ENCODE results near the gene IZUMO1. TPM values are rescaled to one million over a fixed set of nuclear protein-coding genes. Genes with fewer than 3 reads are reported as not detected.

Gene IZUMO1
- total RNA-seq, 2 donors from 2014 or later: 6.4 TPM; not detected in 1

DNA sequence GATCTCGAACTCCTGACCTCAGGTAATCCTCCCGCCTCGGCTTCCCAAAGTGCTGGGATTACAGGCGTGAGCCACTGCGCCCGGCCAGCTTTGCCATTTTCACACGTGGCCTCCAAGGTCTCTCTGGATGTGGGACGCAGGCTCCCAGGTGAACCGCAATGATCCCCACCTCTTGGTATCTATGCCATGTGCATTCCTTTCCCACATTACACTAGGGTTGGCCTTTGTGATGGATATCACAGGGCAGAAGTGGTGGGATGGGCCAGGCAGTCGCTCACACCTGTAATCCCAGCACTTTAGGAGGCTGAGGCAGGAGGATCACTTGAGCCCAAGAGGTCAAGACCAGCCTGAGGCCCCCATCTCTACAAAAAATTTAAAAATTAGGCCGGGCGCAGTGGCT lies 31.0 kb upstream of the IZUMO1 start:
- H3K4me3 ChIP-seq: no peak overlapping the region
- TF ChIP-seq, protein P1, sequence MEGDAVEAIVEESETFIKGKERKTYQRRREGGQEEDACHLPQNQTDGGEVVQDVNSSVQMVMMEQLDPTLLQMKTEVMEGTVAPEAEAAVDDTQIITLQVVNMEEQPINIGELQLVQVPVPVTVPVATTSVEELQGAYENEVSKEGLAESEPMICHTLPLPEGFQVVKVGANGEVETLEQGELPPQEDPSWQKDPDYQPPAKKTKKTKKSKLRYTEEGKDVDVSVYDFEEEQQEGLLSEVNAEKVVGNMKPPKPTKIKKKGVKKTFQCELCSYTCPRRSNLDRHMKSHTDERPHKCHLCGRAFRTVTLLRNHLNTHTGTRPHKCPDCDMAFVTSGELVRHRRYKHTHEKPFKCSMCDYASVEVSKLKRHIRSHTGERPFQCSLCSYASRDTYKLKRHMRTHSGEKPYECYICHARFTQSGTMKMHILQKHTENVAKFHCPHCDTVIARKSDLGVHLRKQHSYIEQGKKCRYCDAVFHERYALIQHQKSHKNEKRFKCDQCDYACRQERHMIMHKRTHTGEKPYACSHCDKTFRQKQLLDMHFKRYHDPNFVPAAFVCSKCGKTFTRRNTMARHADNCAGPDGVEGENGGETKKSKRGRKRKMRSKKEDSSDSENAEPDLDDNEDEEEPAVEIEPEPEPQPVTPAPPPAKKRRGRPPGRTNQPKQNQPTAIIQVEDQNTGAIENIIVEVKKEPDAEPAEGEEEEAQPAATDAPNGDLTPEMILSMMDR (IDR thresholded peaks at IDR 0.05): no peak
- TF ChIP-seq POLR2AphosphoS5 (IDR thresholded peaks at IDR 0.05) (no peak), POLR2A (IDR thresholded peaks at IDR 0.05) (no peak)
- intact Hi-C loops (cut with DNase I): no loop called here
- H3K27ac ChIP-seq: no peak overlapping the region
- no peaks in the 10 kb centered on the region for H3K27me3 ChIP-seq (replicated peaks; ENCODE audit: insufficient read depth)
- no peaks in the 10 kb centered on the region for H3K36me3 ChIP-seq
- 89% methylated on average over 12 of the region's 12 CpGs for WGBS
- no peaks in the 10 kb centered on the region for H3K4me1 ChIP-seq (replicated peaks)
- DNase-seq (ENCODE audit: low spot score): no peak
- H3K9me3 ChIP-seq: no peaks in the 10 kb centered on the region

DNA sequence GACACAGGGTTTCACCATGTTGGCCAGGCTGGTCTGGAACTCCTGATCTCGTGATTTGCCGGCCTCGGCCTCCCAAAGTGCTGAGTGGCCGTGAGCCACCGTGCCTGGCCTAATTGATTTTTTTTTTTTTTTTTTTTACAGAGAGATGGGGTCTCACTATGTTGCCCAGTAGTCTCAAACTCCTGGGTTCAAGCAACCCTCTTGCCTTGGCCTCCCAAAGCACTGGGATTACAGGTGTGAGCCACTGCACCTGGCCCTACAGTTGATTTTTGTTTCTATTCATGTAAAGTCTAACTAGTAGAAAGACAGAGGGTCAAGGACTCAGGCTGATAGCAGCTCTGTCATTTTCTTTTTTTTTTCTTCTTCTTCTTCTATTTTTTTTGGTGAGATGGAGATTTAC lies 30.4 kb upstream of the IZUMO1 start:
- WGBS: 90% methylated on average over 5 of the region's 5 CpGs
- H3K9me3 ChIP-seq: no peaks in the 10 kb centered on the region
- DNase-seq (ENCODE audit: low spot score): no peak
- no peaks in the 10 kb centered on the region for H3K4me1 ChIP-seq (replicated peaks)
- no peak overlapping the region for H3K4me3 ChIP-seq
- H3K27ac ChIP-seq: peak overlapping the region in 1 of 2 donors; percentile 49
- H3K36me3 ChIP-seq: no peaks in the 10 kb centered on the region
- no peaks in the 10 kb centered on the region for H3K27me3 ChIP-seq (replicated peaks; ENCODE audit: insufficient read depth)
- TF ChIP-seq POLR2A (IDR thresholded peaks at IDR 0.05) (no peak), POLR2AphosphoS5 (IDR thresholded peaks at IDR 0.05) (no peak)
- intact Hi-C loops (cut with DNase I): no loop called here

DNA sequence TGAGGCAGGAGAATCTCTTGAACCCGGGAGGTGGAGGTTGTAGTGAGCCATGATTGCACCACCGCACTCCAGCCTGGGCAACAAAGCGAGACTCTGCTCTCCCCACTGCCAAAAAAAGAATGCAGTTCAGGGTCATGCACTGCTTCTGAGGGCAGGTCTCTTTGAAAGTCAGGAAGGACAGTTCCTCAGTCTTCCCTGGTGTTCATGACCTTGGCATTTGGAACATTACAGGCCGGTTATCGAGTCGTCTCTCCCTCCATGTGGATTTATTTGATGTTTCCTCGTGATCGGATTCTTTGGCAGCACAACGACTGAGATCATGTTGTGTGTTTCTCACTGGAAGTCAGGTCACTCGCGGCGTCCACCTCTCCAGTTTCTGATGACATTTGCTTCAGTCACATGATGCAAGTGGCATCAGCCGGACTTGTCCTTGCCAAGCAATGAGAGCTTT lies 25.8 kb upstream of the IZUMO1 start:
- H3K36me3 ChIP-seq: no peaks in the 10 kb centered on the region
- DNase-seq (ENCODE audit: low spot score): peak; percentile 53
- H3K27ac ChIP-seq: no peak overlapping the region

DNA sequence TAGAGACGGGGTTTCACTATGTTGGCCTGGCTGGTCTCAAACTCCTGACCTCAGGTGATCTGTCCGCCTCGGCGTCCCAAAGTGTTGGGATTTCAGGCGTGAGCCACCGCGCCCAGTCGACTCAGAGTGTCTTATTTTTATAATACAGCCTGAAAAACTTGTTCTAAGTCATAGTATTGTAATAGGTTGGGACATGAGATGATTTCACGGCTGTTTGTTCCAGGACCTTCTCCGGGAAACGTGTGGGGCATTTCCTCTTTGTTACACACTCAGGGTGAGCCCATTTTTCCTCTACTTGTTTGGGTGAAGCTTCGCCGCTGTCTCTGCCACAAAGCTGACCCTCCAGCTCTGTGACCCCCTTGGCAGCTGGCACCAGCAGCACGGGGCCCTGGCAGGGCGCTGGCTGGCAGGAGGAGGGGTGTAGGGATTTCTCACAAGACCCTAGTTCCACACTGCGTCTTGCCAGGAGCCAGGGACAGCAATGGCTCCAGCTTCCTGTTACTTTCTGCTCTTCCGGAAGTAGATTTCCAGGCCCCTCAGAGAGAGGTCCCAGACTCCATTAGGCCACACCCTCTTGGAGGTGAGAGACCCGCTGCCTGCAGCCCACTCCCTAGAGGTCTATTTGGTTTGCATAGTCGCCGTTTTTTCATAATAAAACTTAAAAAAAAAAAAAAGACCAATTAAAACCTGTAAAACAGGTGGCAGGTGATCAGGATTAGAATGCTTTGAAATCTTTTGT lies 24.2 kb upstream of the IZUMO1 start:
- H3K9me3 ChIP-seq: no peaks in the 10 kb centered on the region
- no peaks in the 10 kb centered on the region for H3K27me3 ChIP-seq (replicated peaks; ENCODE audit: insufficient read depth)
- no peaks in the 10 kb centered on the region for H3K4me1 ChIP-seq (replicated peaks)
- intact Hi-C loops (cut with DNase I): no loop called here
- H3K4me3 ChIP-seq: no peak overlapping the region
- no peaks in the 10 kb centered on the region for H3K36me3 ChIP-seq
- peak overlapping the region in 1 of 2 donors; percentile 41 for H3K27ac ChIP-seq
- TF ChIP-seq POLR2AphosphoS5 (IDR thresholded peaks at IDR 0.05) (no peak), POLR2A (IDR thresholded peaks at IDR 0.05) (no peak)
- TF ChIP-seq, protein P1 (IDR thresholded peaks at IDR 0.05): no peak
- no peak for DNase-seq (ENCODE audit: low spot score)
- WGBS: 53% methylated on average over 20 of the region's 20 CpGs

More for the DNA sequence above, 25.8 kb upstream of the IZUMO1 start:
- TF ChIP-seq POLR2AphosphoS5 (IDR thresholded peaks at IDR 0.05) (peak; percentile 77), POLR2A (IDR thresholded peaks at IDR 0.05) (no peak)
- WGBS: 59% methylated on average over 13 of the region's 13 CpGs
- Histone ChIP-seq H3K4me3 (no peak overlapping the region), H3K4me1 (replicated peaks) (no peaks in the 10 kb centered on the region), H3K27me3 (replicated peaks; ENCODE audit: insufficient read depth) (no peaks in the 10 kb centered on the region), H3K9me3 (no peaks in the 10 kb centered on the region)
- intact Hi-C loops (cut with DNase I): no loop called here

DNA sequence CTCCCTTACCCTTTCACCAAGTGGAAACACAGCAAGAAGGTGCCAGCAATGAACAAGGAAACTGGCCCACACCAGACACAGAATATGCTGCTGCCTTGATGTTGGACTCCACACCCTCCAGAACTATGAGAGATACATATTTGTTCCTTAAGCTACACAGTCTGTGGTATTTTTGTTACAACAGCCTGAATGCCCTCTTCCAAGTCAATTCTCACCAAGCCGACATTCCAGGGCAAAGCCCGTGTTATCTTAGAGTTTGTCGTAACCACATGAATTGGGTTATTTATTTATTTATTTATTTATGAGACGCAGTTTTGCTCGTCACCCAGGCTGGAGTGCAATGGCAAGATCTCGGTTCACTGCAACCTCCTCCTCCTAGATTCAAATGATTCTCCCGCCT lies 23.6 kb upstream of the IZUMO1 start:
- H3K9me3 ChIP-seq: no peaks in the 10 kb centered on the region
- 79% methylated on average over 7 of the region's 7 CpGs for WGBS

More for the DNA sequence above, 23.6 kb upstream of the IZUMO1 start:
- Histone ChIP-seq H3K27me3 (replicated peaks; ENCODE audit: insufficient read depth) (no peaks in the 10 kb centered on the region), H3K4me1 (replicated peaks) (no peaks in the 10 kb centered on the region), H3K4me3 (no peak overlapping the region), H3K27ac (peak overlapping the region in 1 of 2 donors; percentile 41), H3K36me3 (no peaks in the 10 kb centered on the region)
- TF ChIP-seq POLR2A (IDR thresholded peaks at IDR 0.05) (no peak), POLR2AphosphoS5 (IDR thresholded peaks at IDR 0.05) (no peak)
- TF ChIP-seq, protein P1 (IDR thresholded peaks at IDR 0.05): no peak
- intact Hi-C loops (cut with DNase I): no loop called here
- no peak for DNase-seq (ENCODE audit: low spot score)
